Measurements from ENCODE around the gene EZR. TPM values are rescaled to one million over a fixed set of nuclear protein-coding genes. Genes with fewer than 3 reads are reported as not detected.
"Not testable (repeated sequence)": the region's sequence is repeated elsewhere in the genome, so short reads cannot be mapped to it uniquely, and the experiment has no call there.

Gene EZR
- total RNA-seq, 4 donors from 2014 or later: 201 to 515 (median 470) TPM

DNA sequence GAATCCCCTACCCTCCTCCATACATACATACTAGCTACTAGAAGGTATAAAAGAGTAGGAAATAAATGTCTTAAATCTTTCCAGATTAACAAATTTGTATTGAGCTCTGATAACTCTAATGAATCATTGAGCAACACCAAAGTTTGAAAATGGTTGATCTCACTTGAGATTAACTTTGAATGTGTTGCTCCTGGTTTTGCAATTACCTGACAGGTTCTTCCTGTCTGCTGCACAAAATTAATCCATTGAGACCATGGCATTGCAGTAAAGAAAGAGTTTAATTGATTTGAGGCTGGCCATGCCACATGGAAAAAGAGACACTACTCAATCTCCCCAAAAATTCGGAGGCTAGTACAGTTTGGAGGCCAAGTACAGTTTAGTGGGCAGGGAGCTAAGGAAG is 21.3 kb upstream of the EZR start:
- Histone ChIP-seq H3K27ac (no peak overlapping the region), H3K4me3 (no peak overlapping the region), H3K36me3 (no peaks in the 10 kb centered on the region), H3K4me1 (peaks cover 0 to 5% (median 0%) of the 10 kb centered on the region in 4 donors), H3K27me3 (no peaks in the 10 kb centered on the region), H3K9me3 (no peaks in the 10 kb centered on the region)
- no peak for DNase-seq
- TF ChIP-seq POLR2A (IDR thresholded peaks at IDR 0.05) (no peak), CTCF (IDR thresholded peaks at IDR 0.05) (no peak)

GRCh38 chr6:158839796-158840195 is 20.6 kb upstream of the EZR start:
- no peaks in the 10 kb centered on the region for H3K27me3 ChIP-seq
- no peaks in the 10 kb centered on the region for H3K9me3 ChIP-seq
- no peak overlapping the region for H3K4me3 ChIP-seq
- no peak for TF ChIP-seq POLR2A (IDR thresholded peaks at IDR 0.05)
- TF ChIP-seq CTCF (IDR thresholded peaks at IDR 0.05): no peak
- no peaks in the 10 kb centered on the region for H3K36me3 ChIP-seq
- no peak overlapping the region for H3K27ac ChIP-seq
- H3K4me1 ChIP-seq: peaks cover 0 to 5% (median 0%) of the 10 kb centered on the region in 4 donors
- no peak for DNase-seq

DNA sequence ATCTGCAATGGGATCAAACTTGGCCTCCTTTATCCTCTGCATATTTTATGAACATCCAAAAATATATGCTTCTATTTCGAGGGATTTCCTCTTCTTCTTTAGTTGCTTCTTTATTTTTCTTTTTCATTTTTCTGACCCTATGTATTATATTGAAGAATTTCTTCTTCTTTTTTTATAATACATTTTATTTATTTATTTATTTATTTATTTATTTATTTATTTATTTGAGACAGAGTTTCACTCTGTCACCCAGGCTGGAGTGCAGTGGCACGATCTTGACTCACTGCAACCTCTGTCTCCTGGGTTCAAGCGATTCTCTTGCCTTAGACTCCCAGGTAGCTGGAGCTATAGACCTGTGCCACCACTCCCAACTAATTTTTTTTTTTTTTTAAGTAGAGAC is 19.6 kb upstream of the EZR start:
- H3K27ac ChIP-seq, H3K36me3 ChIP-seq, DNase-seq, H3K4me3 ChIP-seq, H3K9me3 ChIP-seq, H3K27me3 ChIP-seq, H3K4me1 ChIP-seq: not testable (repeated sequence)

DNA sequence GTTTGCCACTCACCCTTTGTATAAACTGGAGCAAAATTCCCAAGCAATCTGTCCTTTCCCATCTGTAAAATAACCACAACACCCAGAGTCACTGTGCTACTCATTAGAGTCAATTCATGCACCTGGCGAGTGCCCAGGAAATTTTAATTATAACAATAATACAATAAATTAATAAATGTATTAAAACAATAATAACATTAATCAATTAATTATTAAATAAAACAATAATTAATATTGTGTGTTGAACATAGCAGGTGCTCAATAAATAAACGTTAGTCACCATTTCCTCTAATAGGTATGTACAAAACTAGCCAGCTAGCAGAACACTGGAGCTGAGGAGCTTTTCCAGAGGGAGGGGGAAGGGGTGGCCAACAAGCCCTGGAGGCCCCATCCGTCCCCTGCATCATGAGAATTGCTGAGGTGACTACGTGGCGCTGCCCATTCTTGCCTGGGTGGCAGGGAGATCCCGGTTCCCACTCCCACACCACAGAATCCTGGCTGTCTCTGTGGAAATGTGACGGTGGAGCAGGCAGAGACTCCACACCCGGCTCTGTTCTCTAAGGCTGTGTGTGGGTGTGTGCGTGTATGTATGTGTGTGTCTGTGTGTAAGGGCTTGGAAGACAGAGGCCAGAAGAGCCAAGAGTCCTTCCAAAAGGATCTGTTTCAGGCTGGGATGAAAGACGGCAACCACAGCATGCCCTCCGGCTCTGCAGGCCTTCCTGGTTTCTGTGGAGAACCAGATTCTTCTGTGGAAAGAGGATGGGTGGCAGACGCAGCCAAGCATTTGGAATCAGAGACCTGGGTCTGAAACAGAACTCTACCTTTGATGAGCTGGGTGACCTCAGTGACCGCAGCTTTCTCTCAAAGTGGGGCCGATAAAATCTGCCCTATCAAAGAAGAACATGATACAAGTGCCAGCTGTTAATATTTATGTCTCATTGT is 18.8 kb upstream of the EZR start:
- TF ChIP-seq POLR2A (IDR thresholded peaks at IDR 0.05) (no peak), CTCF (IDR thresholded peaks at IDR 0.05) (no peak)

DNA sequence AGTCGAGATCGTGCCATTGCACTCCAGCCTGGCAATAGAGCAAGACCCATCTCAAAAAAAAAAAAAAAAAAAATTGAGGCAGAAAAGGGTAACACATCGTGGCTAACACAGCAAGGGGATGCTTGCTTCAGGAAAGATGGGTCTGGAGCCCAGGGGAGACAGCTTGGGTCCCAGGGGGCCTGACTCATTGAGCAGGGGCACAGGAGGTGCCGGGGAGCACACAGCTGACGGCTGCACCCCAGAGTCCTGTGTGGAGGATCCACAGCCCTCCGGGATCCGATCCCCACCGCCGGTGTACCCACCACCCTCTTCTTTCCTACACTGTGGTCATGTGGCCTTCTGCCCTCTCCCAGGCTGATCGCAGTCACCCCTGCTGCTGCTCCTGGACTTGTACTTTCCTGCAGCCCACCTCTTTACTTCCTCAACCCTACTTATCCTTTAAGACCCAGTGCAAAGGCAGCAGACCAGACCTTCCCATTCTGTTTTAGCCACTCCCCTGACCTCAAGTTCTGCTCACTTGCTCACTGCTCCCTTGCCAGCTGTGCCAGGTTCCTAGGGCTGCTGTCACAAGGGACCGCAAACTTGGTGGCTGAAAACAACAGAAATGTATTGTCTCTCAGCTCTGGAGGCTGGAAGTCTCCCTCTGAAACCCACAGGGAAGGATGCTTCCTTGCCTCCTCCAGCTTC is 17.6 kb upstream of the EZR start:
- H3K4me1 ChIP-seq: peaks cover 0 to 5% (median 0%) of the 10 kb centered on the region in 4 donors
- H3K4me3 ChIP-seq: no peak overlapping the region
- no peak overlapping the region for H3K27ac ChIP-seq
- no peaks in the 10 kb centered on the region for H3K9me3 ChIP-seq
- H3K36me3 ChIP-seq: no peaks in the 10 kb centered on the region
- TF ChIP-seq CTCF (IDR thresholded peaks at IDR 0.05) (no peak), POLR2A (IDR thresholded peaks at IDR 0.05) (no peak)
- no peaks in the 10 kb centered on the region for H3K27me3 ChIP-seq
- no peak for DNase-seq

More for the DNA sequence above, 18.8 kb upstream of the EZR start:
- DNase-seq: no peak
- H3K9me3 ChIP-seq: no peaks in the 10 kb centered on the region
- H3K36me3 ChIP-seq: no peaks in the 10 kb centered on the region
- H3K27me3 ChIP-seq: no peaks in the 10 kb centered on the region
- H3K27ac ChIP-seq: no peak overlapping the region
- no peak overlapping the region for H3K4me3 ChIP-seq
- H3K4me1 ChIP-seq: peaks cover 0 to 5% (median 0%) of the 10 kb centered on the region in 4 donors

Data from Peyer's patch (tissue), 4 donors.